A673 (cell line): Measurements from ENCODE around the gene KMT2C.
"Not testable (repeated sequence)": the region's sequence is repeated elsewhere in the genome, so short reads cannot be mapped to it uniquely, and the experiment has no call there.

Experiments used
- EZH2 ChIP-seq: fragments of 200-600 bp; sonication (generic); IDR thresholded peaks from 2 replicates; pipeline ENCODE4 v1.6.1; 2017; ENCODE audit warnings: borderline replicate concordance, low read depth, mild to moderate bottlenecking, mixed read lengths, antibody characterized with exemption, low read length; ENCODE audit not compliant: poor library complexity, severe bottlenecking
- TF ChIP-seq, protein P1 (sequence below): fragments of 300-800, 200-600 bp; sonication (generic); conservative IDR thresholded peaks from 2 replicates; pipeline ENCODE4 v1.5.1; 2017; ENCODE audit warnings: low read depth, mild to moderate bottlenecking, antibody characterized with exemption, low read length, moderate library complexity, mixed read lengths

GRCh38 chr7:152247851-152248250 lies 188.0 kb downstream of the KMT2C start:
- TF ChIP-seq, protein P1, sequence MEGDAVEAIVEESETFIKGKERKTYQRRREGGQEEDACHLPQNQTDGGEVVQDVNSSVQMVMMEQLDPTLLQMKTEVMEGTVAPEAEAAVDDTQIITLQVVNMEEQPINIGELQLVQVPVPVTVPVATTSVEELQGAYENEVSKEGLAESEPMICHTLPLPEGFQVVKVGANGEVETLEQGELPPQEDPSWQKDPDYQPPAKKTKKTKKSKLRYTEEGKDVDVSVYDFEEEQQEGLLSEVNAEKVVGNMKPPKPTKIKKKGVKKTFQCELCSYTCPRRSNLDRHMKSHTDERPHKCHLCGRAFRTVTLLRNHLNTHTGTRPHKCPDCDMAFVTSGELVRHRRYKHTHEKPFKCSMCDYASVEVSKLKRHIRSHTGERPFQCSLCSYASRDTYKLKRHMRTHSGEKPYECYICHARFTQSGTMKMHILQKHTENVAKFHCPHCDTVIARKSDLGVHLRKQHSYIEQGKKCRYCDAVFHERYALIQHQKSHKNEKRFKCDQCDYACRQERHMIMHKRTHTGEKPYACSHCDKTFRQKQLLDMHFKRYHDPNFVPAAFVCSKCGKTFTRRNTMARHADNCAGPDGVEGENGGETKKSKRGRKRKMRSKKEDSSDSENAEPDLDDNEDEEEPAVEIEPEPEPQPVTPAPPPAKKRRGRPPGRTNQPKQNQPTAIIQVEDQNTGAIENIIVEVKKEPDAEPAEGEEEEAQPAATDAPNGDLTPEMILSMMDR = not testable (repeated sequence)
- TF ChIP-seq EZH2 = not testable (repeated sequence)
